BLaER1 treated with 17β-estradiol and CSF1 and Interleukin-3, amounts not matched to agents 10 nM and 100 nM (cell line): Measurements from ENCODE around the gene KIF25.
"Not testable (repeated sequence)": the region's sequence is repeated elsewhere in the genome, so short reads cannot be mapped to it uniquely, and the experiment has no call there.

Source experiments
- H3K27ac ChIP-seq, 11 experiments: shearing (Covaris generic); formaldehyde crosslinking; 2 replicates each; pipeline ENCODE4 v1.8.1; 2022
- H3K27me3 ChIP-seq, 11 experiments: shearing (Covaris generic); formaldehyde crosslinking; 2 replicates each; pipeline ENCODE4 v1.8.1; 2022
- H3K36me3 ChIP-seq, 11 experiments: shearing (Covaris generic); formaldehyde crosslinking; 2 replicates each; pipeline ENCODE4 v1.8.1; 2022
- H3K4me1 ChIP-seq, 10 experiments: shearing (Covaris generic); formaldehyde crosslinking; 2 replicates each; pipeline ENCODE4 v1.8.1; 2022
- H3K4me2 ChIP-seq, 11 experiments: shearing (Covaris generic); formaldehyde crosslinking; 2 replicates each; pipeline ENCODE4 v1.8.1; 2022
- H3K4me3 ChIP-seq, 10 experiments: shearing (Covaris generic); formaldehyde crosslinking; 2 replicates each; pipeline ENCODE4 v1.8.1; 2022
- H3K9ac ChIP-seq, 11 experiments: shearing (Covaris generic); formaldehyde crosslinking; 2 replicates each; pipeline ENCODE4 v1.8.1; 2022
- H3K9me3 ChIP-seq, 11 experiments: shearing (Covaris generic); formaldehyde crosslinking; replicated peaks in 1 of 11; 2 replicates each; pipeline ENCODE4 v1.8.1; 2022
- H4K20me1 ChIP-seq, 11 experiments: shearing (Covaris generic); formaldehyde crosslinking; 2 replicates each; pipeline ENCODE4 v1.8.1; 2022
- Cebpa-rat ChIP-seq, 11 experiments: shearing (Covaris generic); IDR thresholded peaks; 2 replicates each; pipeline ENCODE4 v1.8.1; 2022

KIF25 gene

GRCh38 chr6:167993831-167994230 lies 3.6 kb upstream of the KIF25 start:
- Histone ChIP-seq H3K4me3 (peak overlapping the region; percentile 25 to 73 (median 62); a peak in 19 of 20 replicates), H3K36me3 (peaks cover 0 to 39% (median 22%) of the 10 kb centered on the region in 11 experiments; a peak in 20 of 22 replicates), H3K9me3 (peaks cover 19 to 31% (median 26%) of the 10 kb centered on the region in 11 experiments), H3K4me2 (peak overlapping the region; percentile 76 to 99 (median 92)), H3K27me3 (no peaks in the 10 kb centered on the region), H4K20me1 (no peaks in the 10 kb centered on the region), H3K4me1 (peaks cover 30 to 73% (median 57%) of the 10 kb centered on the region in 10 experiments), H3K9ac (peak overlapping the region; percentile 55 to 88 (median 80); a peak in 21 of 22 replicates), H3K27ac (peak overlapping the region; percentile 1 to 96 (median 90); a peak in 20 of 22 replicates)
- TF ChIP-seq Cebpa-rat (IDR thresholded peaks at IDR 0.05), result no peak

DNA sequence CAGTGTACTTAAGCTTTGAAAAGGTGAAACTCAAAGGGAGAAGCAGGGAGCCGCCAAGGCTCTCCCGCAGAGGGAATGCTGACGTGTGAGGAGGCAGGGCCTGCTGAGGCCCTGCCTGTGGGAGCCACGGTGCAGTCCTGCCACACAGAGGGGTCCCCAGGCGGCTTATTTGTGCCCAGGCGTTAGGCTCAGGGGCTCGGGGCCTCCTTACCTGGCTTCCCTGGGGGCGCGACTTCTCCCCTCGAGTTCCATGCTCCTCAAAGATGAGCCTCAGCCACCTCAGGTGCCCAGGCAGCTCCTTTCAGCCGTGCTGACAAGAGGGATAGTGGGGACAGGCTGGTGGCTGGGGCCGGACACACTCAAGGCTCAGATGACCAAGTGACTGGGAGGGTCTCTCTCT lies 2.2 kb upstream of the KIF25 start:
- H3K4me1 ChIP-seq, result peaks cover 30 to 80% (median 64%) of the 10 kb centered on the region in 10 experiments
- peak overlapping the region; percentile 25 to 73 (median 62); a peak in 19 of 20 replicates for H3K4me3 ChIP-seq
- peak overlapping the region in 10 of 11 experiments; percentile 18 to 96 (median 90); a peak in 20 of 22 replicates for H3K27ac ChIP-seq
- H3K36me3 ChIP-seq, result peaks cover 0 to 25% (median 8%) of the 10 kb centered on the region in 11 experiments; a peak in 20 of 22 replicates
- no peaks in the 10 kb centered on the region for H4K20me1 ChIP-seq
- peaks cover 4 to 16% (median 11%) of the 10 kb centered on the region in 11 experiments; a peak in 20 of 22 replicates for H3K9me3 ChIP-seq
- no peaks in the 10 kb centered on the region for H3K27me3 ChIP-seq
- H3K9ac ChIP-seq, result peak overlapping the region; percentile 60 to 88 (median 80); a peak in 20 of 22 replicates
- peak overlapping the region; percentile 76 to 99 (median 92) for H3K4me2 ChIP-seq
- TF ChIP-seq Cebpa-rat (IDR thresholded peaks at IDR 0.05), result no peak

DNA sequence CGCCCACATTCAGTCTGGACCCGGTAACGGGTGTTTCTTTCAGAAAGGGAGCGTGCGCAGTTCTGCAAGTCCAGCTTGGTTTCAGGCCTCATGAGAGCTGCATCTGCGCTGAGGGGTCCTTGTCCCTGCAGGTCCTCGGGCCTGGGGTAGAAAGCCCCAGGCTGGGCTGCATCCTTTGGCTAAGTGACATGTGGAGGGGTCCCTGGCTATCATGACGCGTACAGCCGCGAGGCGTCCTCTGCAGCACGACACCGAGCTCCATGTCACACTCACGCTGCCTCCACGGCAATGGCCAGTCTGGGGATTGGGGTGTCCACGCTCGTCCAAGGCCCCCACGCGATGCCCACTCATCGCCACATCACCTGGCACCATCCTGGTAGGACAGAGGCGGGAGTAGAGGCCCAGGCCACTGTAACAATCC lies 1.7 kb upstream of the KIF25 start:
- Histone ChIP-seq H3K9ac (peak overlapping the region; percentile 60 to 88 (median 80); a peak in 20 of 22 replicates), H3K4me2 (peak overlapping the region; percentile 76 to 99 (median 92)), H3K27ac (peak overlapping the region in 10 of 11 experiments; percentile 18 to 96 (median 90); a peak in 19 of 22 replicates), H3K36me3 (peaks cover 0 to 20% (median 4%) of the 10 kb centered on the region in 11 experiments; a peak in 19 of 22 replicates), H3K9me3 (peaks cover under 1 to 11% (median 7%) of the 10 kb centered on the region in 11 experiments; a peak in 20 of 22 replicates), H3K27me3 (no peaks in the 10 kb centered on the region), H3K4me3 (peak overlapping the region; percentile 39 to 73 (median 62)), H4K20me1 (no peaks in the 10 kb centered on the region), H3K4me1 (peaks cover 30 to 76% (median 64%) of the 10 kb centered on the region in 10 experiments)
- TF ChIP-seq Cebpa-rat (IDR thresholded peaks at IDR 0.05), result no peak

GRCh38 chr6:167996424-167997199 lies 859 bp upstream of the KIF25 start:
- Histone ChIP-seq H3K4me3 (peak overlapping the region; percentile 39 to 73 (median 62)), H4K20me1 (no peaks in the 10 kb centered on the region), H3K36me3 (peaks cover 0 to 16% (median 0%) of the 10 kb centered on the region in 11 experiments; a peak in 6 of 22 replicates), H3K9me3 (peaks cover 0 to 4% (median 0%) of the 10 kb centered on the region in 11 experiments; a peak in 2 of 22 replicates), H3K4me2 (peak overlapping the region; percentile 76 to 99 (median 92)), H3K4me1 (peaks cover 30 to 71% (median 62%) of the 10 kb centered on the region in 10 experiments), H3K27me3 (no peaks in the 10 kb centered on the region), H3K27ac (peak overlapping the region; percentile 30 to 96 (median 90); a peak in 20 of 22 replicates), H3K9ac (peak overlapping the region; percentile 60 to 88 (median 80); a peak in 21 of 22 replicates)
- no peak for TF ChIP-seq Cebpa-rat (IDR thresholded peaks at IDR 0.05)

DNA sequence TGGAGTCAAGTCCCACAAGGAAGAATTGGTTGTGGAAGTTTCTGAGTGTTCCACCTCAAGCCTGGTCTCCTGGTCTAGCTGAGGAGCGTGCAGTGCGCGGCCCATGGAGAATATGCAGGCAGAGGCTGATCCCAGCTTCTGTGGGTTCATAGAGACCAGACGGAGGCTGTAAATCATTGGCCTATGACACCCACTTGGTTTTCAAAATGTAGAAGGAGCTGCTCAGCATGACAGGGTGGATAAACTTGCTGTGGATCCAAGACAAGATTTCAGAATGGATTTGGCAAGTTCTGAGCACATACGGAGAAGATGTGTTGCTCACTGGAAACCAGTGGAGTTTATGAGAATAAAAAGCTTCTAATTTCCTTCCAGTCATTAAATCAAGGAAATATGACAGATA lies 744 bp downstream of the KIF25 start:
- Histone ChIP-seq H3K36me3 (peaks cover 0 to 16% (median 0%) of the 10 kb centered on the region in 11 experiments; a peak in 3 of 22 replicates), H3K9me3 (no peaks in the 10 kb centered on the region), H3K27ac (peak overlapping the region in 7 of 11 experiments; percentile 14 to 51 (median 36); a peak in 9 of 22 replicates), H3K4me2 (peak overlapping the region in 2 of 11 experiments; percentile 22 to 24; a peak in 2 of 22 replicates), H4K20me1 (no peaks in the 10 kb centered on the region), H3K4me1 (peaks cover 31 to 75% (median 60%) of the 10 kb centered on the region in 10 experiments), H3K27me3 (no peaks in the 10 kb centered on the region), H3K4me3 (no peak overlapping the region), H3K9ac (peak overlapping the region in 1 of 11 experiments; percentile 3; a peak in 2 of 22 replicates)
- TF ChIP-seq Cebpa-rat (IDR thresholded peaks at IDR 0.05), result no peak

DNA sequence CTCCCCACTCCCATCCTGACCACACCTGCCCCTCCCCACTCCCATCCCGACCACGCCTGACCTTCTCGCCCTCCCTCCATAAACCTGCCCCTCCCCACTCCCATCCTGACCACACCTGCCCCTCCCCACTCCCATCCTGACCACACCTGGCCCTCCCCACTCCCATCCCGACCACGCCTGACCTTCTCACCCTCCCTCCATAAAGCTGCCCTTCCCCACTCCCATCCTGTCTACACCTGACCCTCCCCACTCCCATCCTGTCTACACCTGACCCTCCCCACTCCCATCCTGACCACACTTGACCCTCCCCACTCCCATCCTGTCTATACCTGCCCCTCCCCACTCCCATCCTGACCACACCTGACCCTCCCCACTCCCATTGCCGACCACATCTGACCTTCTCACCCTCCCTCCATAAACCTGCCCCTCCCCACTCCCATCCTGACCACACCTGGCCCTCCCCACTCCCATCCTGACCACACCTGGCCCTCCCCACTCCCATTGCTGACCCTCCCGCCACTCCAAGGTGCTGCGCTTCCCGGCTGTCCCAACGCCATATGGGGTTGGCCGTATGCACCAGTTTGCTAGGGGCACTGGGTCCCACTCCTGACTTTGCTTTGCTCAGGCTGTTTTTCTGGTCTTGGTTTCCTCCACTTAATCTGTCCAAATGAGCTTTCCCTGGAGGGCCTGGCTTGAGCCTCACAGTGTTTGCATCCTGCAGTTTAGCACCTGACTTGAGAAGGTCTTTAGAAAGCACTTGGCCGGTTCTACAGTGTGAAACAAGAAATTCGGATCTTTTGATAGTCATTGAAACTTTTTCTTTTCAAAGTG lies 2.9 kb downstream of the KIF25 start:
- TF ChIP-seq Cebpa-rat (IDR thresholded peaks at IDR 0.05), result no peak
- H3K9me3 ChIP-seq, result peaks cover 0 to 15% (median 9%) of the 10 kb centered on the region in 11 experiments; a peak in 16 of 22 replicates
- H3K27ac ChIP-seq, result peak overlapping the region in 7 of 11 experiments; percentile 23 to 46 (median 28); a peak in 8 of 22 replicates
- peaks cover 17 to 78% (median 59%) of the 10 kb centered on the region in 10 experiments for H3K4me1 ChIP-seq
- peaks cover 0 to 12% (median 0%) of the 10 kb centered on the region in 11 experiments; a peak in 3 of 22 replicates for H3K36me3 ChIP-seq
- H3K9ac ChIP-seq, result no peak overlapping the region
- H3K4me3 ChIP-seq, result no peak overlapping the region
- H4K20me1 ChIP-seq, result no peaks in the 10 kb centered on the region
- H3K4me2 ChIP-seq, result no peak overlapping the region
- no peaks in the 10 kb centered on the region for H3K27me3 ChIP-seq

DNA sequence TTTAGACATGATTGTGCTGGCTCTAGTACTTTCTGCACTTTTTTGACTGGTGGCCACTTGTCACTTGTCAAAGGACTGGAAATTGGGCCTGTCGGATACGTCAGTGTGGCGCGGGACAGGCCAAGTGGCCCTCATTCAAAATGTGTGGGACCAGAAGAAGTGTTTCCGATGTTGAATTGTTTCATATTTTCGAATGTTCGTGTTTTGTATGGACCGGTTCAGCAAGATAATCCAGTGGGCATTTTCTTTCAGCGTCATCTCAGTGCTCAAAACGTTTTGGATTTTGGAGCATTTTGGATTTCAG lies 3.5 kb downstream of the KIF25 start:
- Histone ChIP-seq H3K27ac (peak overlapping the region in 7 of 11 experiments; percentile 23 to 46 (median 28); a peak in 8 of 22 replicates), H3K27me3 (no peaks in the 10 kb centered on the region), H3K4me3 (no peak overlapping the region), H3K4me1 (peaks cover 12 to 78% (median 59%) of the 10 kb centered on the region in 10 experiments), H4K20me1 (no peaks in the 10 kb centered on the region), H3K4me2 (no peak overlapping the region), H3K9me3 (peaks cover 0 to 20% (median 12%) of the 10 kb centered on the region in 11 experiments; a peak in 16 of 22 replicates), H3K36me3 (peaks cover 0 to 12% (median 0%) of the 10 kb centered on the region in 11 experiments; a peak in 2 of 22 replicates), H3K9ac (no peak overlapping the region)
- TF ChIP-seq Cebpa-rat (IDR thresholded peaks at IDR 0.05), result no peak

- H3K4me3 ChIP-seq, H4K20me1 ChIP-seq, H3K27me3 ChIP-seq, H3K4me2 ChIP-seq, H3K9ac ChIP-seq: not testable (repeated sequence)
- Histone ChIP-seq H3K9me3 (peaks cover 0 to 25% (median 13%) of the 10 kb centered on the region in 11 experiments; a peak in 16 of 22 replicates), H3K4me1 (peaks cover 12 to 78% (median 59%) of the 10 kb centered on the region in 10 experiments), H3K27ac (peak overlapping the region in 2 of 11 experiments; percentile 42 to 46; a peak in 2 of 22 replicates), H3K36me3 (peaks cover 0 to 12% (median 0%) of the 10 kb centered on the region in 11 experiments; a peak in 2 of 22 replicates)
Measured at GRCh38 chr6:168001514-168001913, 4.0 kb downstream of the KIF25 start.
